WTC11 (cell line): ENCODE measurements around the gene PDE3B.

ENCODE experiments used
- ATF3 ChIP-seq: sonication (generic); formaldehyde crosslinking; conservative IDR thresholded peaks from 2 replicates; pipeline ENCODE4 v1.8.1; 2022; ENCODE audit warnings: mild to moderate bottlenecking, missing genetic modification reagents
- ATF6 ChIP-seq: sonication (generic); formaldehyde crosslinking; IDR thresholded peaks from 2 replicates; pipeline ENCODE4 v1.8.1; 2023; ENCODE audit warnings: mild to moderate bottlenecking, missing genetic modification reagents
- E2F4 ChIP-seq: sonication (generic); formaldehyde crosslinking; IDR thresholded peaks from 2 replicates; pipeline ENCODE4 v1.8.1; 2022; ENCODE audit warnings: low read depth, mild to moderate bottlenecking, moderate library complexity, missing genetic modification reagents, borderline replicate concordance
- JUN ChIP-seq: sonication (generic); formaldehyde crosslinking; IDR thresholded peaks from 2 replicates; pipeline ENCODE4 v1.8.0; 2023; ENCODE audit warnings: mild to moderate bottlenecking, missing genetic modification reagents
- MLX ChIP-seq: sonication (generic); formaldehyde crosslinking; IDR thresholded peaks from 2 replicates; pipeline ENCODE4 v1.8.1; 2023; ENCODE audit warnings: mild to moderate bottlenecking, missing genetic modification reagents, moderate library complexity
- NR1H2 ChIP-seq: sonication (generic); formaldehyde crosslinking; IDR thresholded peaks from 2 replicates; pipeline ENCODE4 v1.9.0; 2021; ENCODE audit warnings: mild to moderate bottlenecking, moderate library complexity, missing genetic modification reagents
- NR2C2 ChIP-seq: sonication (generic); formaldehyde crosslinking; IDR thresholded peaks from 2 replicates; pipeline ENCODE4 v1.8.0; 2022; ENCODE audit warnings: mild to moderate bottlenecking, missing genetic modification reagents
- SP1 ChIP-seq: sonication (generic); formaldehyde crosslinking; conservative IDR thresholded peaks from 2 replicates; pipeline ENCODE4 v1.8.1; 2022; ENCODE audit warnings: missing genetic modification reagents
- ZBTB43 ChIP-seq: sonication (generic); formaldehyde crosslinking; IDR thresholded peaks from 2 replicates; pipeline ENCODE4 v1.8.1; 2023; ENCODE audit warnings: mild to moderate bottlenecking, missing genetic modification reagents
- ZNF416 ChIP-seq: fragments of 250-450 bp; sonication (Bioruptor Pico); IDR thresholded peaks from 2 replicates; pipeline ENCODE4 v1.9.0; 2021; ENCODE audit warnings: mild to moderate bottlenecking, inconsistent platforms
- TF ChIP-seq, protein P1 (sequence below): fragments of 200-600 bp; IDR thresholded peaks from 2 replicates; pipeline ENCODE4 v1.8.0; 2022; ENCODE audit warnings: antibody characterized with exemption
- TF ChIP-seq, protein P2 (sequence below): sonication (generic); formaldehyde crosslinking; IDR thresholded peaks from 2 replicates; pipeline ENCODE4 v1.8.1; 2022; ENCODE audit warnings: low read depth, missing genetic modification reagents, borderline replicate concordance
- TF ChIP-seq, protein P3 (sequence below): sonication (generic); formaldehyde crosslinking; IDR thresholded peaks from 2 replicates; pipeline ENCODE4 v1.8.0; 2023; ENCODE audit warnings: missing genetic modification reagents, mild to moderate bottlenecking, borderline replicate concordance
- TF ChIP-seq, protein P4 (sequence below): sonication (generic); formaldehyde crosslinking; IDR thresholded peaks from 2 replicates; pipeline ENCODE4 v1.8.1; 2023; ENCODE audit warnings: mild to moderate bottlenecking, missing genetic modification reagents, moderate library complexity

DNA sequence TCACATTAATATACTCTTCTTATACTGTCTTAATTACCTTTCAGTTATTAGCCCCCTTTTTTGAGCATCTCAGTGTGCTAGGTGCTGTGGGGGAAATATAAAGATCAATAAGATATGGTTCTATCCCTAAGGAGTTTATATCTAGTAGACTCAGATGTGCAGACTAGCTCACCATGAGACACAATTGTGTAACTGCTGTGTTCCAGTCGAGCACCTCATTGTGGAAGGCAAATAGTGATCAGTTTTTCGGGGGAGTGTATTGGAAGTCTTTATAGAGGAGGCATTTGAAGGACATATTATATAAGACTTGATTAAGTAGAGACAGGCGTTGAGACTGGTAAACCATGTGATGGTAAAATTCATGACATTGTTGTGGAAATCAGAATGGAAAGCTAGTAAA, 11.8 kb downstream of the PDE3B start:
- TF ChIP-seq, protein P1, sequence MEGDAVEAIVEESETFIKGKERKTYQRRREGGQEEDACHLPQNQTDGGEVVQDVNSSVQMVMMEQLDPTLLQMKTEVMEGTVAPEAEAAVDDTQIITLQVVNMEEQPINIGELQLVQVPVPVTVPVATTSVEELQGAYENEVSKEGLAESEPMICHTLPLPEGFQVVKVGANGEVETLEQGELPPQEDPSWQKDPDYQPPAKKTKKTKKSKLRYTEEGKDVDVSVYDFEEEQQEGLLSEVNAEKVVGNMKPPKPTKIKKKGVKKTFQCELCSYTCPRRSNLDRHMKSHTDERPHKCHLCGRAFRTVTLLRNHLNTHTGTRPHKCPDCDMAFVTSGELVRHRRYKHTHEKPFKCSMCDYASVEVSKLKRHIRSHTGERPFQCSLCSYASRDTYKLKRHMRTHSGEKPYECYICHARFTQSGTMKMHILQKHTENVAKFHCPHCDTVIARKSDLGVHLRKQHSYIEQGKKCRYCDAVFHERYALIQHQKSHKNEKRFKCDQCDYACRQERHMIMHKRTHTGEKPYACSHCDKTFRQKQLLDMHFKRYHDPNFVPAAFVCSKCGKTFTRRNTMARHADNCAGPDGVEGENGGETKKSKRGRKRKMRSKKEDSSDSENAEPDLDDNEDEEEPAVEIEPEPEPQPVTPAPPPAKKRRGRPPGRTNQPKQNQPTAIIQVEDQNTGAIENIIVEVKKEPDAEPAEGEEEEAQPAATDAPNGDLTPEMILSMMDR = no peak
- no peak for TF ChIP-seq NR1H2 (CRISPR knock-in tag)
- TF ChIP-seq MLX (CRISPR knock-in tag) = no peak
- no peak for TF ChIP-seq ATF3 (CRISPR knock-in tag)
- TF ChIP-seq, protein P2, sequence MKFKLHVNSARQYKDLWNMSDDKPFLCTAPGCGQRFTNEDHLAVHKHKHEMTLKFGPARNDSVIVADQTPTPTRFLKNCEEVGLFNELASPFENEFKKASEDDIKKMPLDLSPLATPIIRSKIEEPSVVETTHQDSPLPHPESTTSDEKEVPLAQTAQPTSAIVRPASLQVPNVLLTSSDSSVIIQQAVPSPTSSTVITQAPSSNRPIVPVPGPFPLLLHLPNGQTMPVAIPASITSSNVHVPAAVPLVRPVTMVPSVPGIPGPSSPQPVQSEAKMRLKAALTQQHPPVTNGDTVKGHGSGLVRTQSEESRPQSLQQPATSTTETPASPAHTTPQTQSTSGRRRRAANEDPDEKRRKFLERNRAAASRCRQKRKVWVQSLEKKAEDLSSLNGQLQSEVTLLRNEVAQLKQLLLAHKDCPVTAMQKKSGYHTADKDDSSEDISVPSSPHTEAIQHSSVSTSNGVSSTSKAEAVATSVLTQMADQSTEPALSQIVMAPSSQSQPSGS = no peak
- TF ChIP-seq, protein P3, sequence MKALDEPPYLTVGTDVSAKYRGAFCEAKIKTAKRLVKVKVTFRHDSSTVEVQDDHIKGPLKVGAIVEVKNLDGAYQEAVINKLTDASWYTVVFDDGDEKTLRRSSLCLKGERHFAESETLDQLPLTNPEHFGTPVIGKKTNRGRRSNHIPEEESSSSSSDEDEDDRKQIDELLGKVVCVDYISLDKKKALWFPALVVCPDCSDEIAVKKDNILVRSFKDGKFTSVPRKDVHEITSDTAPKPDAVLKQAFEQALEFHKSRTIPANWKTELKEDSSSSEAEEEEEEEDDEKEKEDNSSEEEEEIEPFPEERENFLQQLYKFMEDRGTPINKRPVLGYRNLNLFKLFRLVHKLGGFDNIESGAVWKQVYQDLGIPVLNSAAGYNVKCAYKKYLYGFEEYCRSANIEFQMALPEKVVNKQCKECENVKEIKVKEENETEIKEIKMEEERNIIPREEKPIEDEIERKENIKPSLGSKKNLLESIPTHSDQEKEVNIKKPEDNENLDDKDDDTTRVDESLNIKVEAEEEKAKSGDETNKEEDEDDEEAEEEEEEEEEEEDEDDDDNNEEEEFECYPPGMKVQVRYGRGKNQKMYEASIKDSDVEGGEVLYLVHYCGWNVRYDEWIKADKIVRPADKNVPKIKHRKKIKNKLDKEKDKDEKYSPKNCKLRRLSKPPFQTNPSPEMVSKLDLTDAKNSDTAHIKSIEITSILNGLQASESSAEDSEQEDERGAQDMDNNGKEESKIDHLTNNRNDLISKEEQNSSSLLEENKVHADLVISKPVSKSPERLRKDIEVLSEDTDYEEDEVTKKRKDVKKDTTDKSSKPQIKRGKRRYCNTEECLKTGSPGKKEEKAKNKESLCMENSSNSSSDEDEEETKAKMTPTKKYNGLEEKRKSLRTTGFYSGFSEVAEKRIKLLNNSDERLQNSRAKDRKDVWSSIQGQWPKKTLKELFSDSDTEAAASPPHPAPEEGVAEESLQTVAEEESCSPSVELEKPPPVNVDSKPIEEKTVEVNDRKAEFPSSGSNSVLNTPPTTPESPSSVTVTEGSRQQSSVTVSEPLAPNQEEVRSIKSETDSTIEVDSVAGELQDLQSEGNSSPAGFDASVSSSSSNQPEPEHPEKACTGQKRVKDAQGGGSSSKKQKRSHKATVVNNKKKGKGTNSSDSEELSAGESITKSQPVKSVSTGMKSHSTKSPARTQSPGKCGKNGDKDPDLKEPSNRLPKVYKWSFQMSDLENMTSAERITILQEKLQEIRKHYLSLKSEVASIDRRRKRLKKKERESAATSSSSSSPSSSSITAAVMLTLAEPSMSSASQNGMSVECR (CRISPR knock-in tag) = no peak
- TF ChIP-seq SP1 (CRISPR knock-in tag) = no peak
- no peak for TF ChIP-seq JUN
- TF ChIP-seq, protein P4, sequence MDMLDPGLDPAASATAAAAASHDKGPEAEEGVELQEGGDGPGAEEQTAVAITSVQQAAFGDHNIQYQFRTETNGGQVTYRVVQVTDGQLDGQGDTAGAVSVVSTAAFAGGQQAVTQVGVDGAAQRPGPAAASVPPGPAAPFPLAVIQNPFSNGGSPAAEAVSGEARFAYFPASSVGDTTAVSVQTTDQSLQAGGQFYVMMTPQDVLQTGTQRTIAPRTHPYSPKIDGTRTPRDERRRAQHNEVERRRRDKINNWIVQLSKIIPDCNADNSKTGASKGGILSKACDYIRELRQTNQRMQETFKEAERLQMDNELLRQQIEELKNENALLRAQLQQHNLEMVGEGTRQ (CRISPR knock-in tag) = no peak
- TF ChIP-seq ZBTB43 (CRISPR knock-in tag) = no peak
- no peak for TF ChIP-seq ZNF416 (CRISPR knock-in tag)
- no peak for TF ChIP-seq NR2C2 (CRISPR knock-in tag)
- no peak for TF ChIP-seq ATF6
- TF ChIP-seq E2F4 (CRISPR knock-in tag) = no peak
